ENCODE data around the gene THEMIS2. TPM values are rescaled to one million over a fixed set of nuclear protein-coding genes. Genes with fewer than 3 reads are reported as not detected.

The THEMIS2 gene
- total RNA-seq, 1 donor from 2014 or later = 0.79 TPM

DNA sequence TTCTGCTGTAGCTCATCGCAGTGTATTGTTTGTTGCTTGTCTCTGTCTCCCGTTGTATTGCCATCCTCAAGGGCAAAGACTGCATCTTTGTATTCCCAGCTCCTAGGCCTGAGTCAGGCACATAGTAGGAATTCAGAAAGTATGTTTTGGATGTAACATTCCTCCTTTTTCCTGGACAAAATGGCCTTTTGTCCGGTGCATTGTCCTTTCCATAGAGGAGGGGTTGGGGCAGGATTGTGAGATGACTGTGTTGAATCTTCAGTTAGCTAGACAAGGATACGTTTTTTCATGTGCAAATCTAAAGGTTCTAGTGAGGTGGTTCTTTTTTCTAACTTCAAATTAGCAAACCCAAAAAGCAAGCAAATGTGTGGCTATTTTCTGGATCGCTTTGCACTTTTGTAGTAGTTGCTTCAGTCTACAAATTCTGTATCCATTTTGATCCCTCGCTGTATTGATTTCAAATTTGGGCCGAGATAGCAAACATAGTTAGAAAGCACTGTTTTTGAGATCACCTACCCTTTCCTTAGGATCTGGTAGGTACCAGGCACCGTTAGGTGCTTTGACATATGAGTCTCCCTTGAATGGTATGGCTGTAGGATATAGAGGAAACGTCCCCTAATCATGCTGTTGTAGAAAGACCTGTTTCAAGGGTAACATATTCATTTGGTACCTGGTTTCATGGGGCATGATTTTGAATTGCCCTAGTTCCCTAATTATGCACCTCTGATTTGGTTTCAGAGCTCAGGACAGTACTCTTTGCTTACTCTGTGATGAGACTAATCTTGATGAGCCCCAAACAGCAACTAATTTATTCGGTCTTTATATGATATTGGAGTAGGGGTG lies 40.6 kb upstream of the THEMIS2 start:
- DNase-seq (ENCODE audit: low read depth) (peak; percentile 1), FAIRE-seq (no peak)
- Mint-ChIP-seq H3K36me3 (ENCODE audit: low read depth, unreplicated experiment) (no peaks in the 10 kb centered on the region), H3K4me1 (ENCODE audit: low read depth, unreplicated experiment) (peaks cover 17% of the 10 kb centered on the region), H3K27ac (ENCODE audit: unreplicated experiment) (peak overlapping the region; percentile 91), H3K4me3 (ENCODE audit: unreplicated experiment) (peak overlapping the region; percentile 96), H3K27me3 (ENCODE audit: low read depth, unreplicated experiment) (no peaks in the 10 kb centered on the region), H3K9me3 (ENCODE audit: unreplicated experiment) (no peaks in the 10 kb centered on the region)
- Histone ChIP-seq H4K20me1 (ENCODE audit: insufficient read depth, low read length) (peaks cover 32% of the 10 kb centered on the region), H3K4me3 (ENCODE audit: insufficient read depth, low read depth, low read length) (peak overlapping the region; percentile 98), H3K9me3 (ENCODE audit: insufficient read depth, low read depth, low read length) (no peaks in the 10 kb centered on the region), H3K4me2 (ENCODE audit: low read length) (peak overlapping the region; percentile 94), H3K9ac (ENCODE audit: low read length) (peak overlapping the region; percentile 97), H3K36me3 (ENCODE audit: insufficient read depth, low read length) (peaks cover 18% of the 10 kb centered on the region), H3K27ac (ENCODE audit: low read depth, low read length) (peak overlapping the region; percentile 92), H2AFZ (ENCODE audit: low read depth, low read length) (no peak overlapping the region), H3K79me2 (ENCODE audit: insufficient read depth, low read length) (peaks cover 59% of the 10 kb centered on the region), H3K4me1 (ENCODE audit: insufficient read depth, low read length) (peaks cover 19% of the 10 kb centered on the region), H3K27me3 (ENCODE audit: insufficient read depth, low read length) (no peaks in the 10 kb centered on the region)
- TF ChIP-seq EZH2 (IDR thresholded peaks at IDR 0.05; ENCODE audit: insufficient read depth, low read length) = no peak
- TF ChIP-seq, protein P1, sequence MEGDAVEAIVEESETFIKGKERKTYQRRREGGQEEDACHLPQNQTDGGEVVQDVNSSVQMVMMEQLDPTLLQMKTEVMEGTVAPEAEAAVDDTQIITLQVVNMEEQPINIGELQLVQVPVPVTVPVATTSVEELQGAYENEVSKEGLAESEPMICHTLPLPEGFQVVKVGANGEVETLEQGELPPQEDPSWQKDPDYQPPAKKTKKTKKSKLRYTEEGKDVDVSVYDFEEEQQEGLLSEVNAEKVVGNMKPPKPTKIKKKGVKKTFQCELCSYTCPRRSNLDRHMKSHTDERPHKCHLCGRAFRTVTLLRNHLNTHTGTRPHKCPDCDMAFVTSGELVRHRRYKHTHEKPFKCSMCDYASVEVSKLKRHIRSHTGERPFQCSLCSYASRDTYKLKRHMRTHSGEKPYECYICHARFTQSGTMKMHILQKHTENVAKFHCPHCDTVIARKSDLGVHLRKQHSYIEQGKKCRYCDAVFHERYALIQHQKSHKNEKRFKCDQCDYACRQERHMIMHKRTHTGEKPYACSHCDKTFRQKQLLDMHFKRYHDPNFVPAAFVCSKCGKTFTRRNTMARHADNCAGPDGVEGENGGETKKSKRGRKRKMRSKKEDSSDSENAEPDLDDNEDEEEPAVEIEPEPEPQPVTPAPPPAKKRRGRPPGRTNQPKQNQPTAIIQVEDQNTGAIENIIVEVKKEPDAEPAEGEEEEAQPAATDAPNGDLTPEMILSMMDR (IDR thresholded peaks at IDR 0.05; ENCODE audit: insufficient read depth, low read depth, low read length) = no peak

DNA sequence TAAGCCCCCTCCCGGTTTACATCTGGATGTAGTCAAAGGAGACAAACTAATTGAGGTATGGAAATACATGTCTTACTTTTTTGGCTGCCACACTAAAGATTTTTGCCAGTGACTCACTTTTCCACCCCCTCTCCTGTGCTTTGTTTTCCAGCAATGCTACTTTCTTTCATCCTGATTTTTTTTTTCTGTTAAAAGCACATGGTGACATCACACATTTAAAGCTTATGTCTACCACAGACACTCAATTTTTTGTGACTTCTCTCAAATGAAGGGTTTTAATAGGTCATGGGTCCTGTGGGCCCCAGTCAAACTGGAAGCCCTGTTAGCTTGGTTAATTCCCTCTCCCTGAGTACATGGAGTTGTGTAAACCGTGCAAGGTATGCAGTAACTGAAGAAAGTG lies 39.6 kb upstream of the THEMIS2 start:
- DNase-seq (ENCODE audit: low read depth) (peak; percentile 79), FAIRE-seq (no peak)
- Histone ChIP-seq H3K27ac (ENCODE audit: low read depth, low read length) (peak overlapping the region; percentile 92), H3K79me2 (ENCODE audit: insufficient read depth, low read length) (peaks cover 67% of the 10 kb centered on the region), H3K4me2 (ENCODE audit: low read length) (peak overlapping the region; percentile 94), H3K4me3 (ENCODE audit: insufficient read depth, low read depth, low read length) (peak overlapping the region; percentile 98), H3K9me3 (ENCODE audit: insufficient read depth, low read depth, low read length) (no peaks in the 10 kb centered on the region), H3K4me1 (ENCODE audit: insufficient read depth, low read length) (peaks cover 19% of the 10 kb centered on the region), H4K20me1 (ENCODE audit: insufficient read depth, low read length) (peaks cover 34% of the 10 kb centered on the region), H3K27me3 (ENCODE audit: insufficient read depth, low read length) (no peaks in the 10 kb centered on the region), H3K36me3 (ENCODE audit: insufficient read depth, low read length) (peaks cover 18% of the 10 kb centered on the region), H3K9ac (ENCODE audit: low read length) (peak overlapping the region; percentile 97), H2AFZ (ENCODE audit: low read depth, low read length) (no peak overlapping the region)
- Mint-ChIP-seq H3K36me3 (ENCODE audit: low read depth, unreplicated experiment) (no peaks in the 10 kb centered on the region), H3K4me3 (ENCODE audit: unreplicated experiment) (peak overlapping the region; percentile 96), H3K4me1 (ENCODE audit: low read depth, unreplicated experiment) (peaks cover 17% of the 10 kb centered on the region), H3K9me3 (ENCODE audit: unreplicated experiment) (no peaks in the 10 kb centered on the region), H3K27me3 (ENCODE audit: low read depth, unreplicated experiment) (no peaks in the 10 kb centered on the region), H3K27ac (ENCODE audit: unreplicated experiment) (peak overlapping the region; percentile 91)
- TF ChIP-seq, protein P1 (IDR thresholded peaks at IDR 0.05; ENCODE audit: insufficient read depth, low read depth, low read length) = no peak
- TF ChIP-seq EZH2 (IDR thresholded peaks at IDR 0.05; ENCODE audit: insufficient read depth, low read length) = no peak

DNA sequence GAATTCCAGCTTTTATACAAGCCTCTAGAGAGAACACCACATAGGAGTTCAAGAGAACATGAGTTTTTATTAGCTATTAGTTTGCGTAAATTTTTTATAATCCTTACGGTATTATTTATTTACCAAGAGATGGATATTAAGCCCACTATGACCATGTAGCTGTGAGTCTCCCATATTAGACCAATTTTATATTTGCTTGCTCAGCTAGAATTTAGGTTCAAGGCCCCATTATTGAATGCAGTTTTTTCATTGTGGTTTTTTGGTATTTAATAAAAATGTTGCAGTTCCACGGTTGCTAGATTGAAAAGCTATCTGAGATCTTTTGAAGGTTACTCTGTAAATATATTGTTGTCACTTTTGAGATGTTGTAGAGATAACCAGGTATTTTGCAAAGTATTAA lies 38.9 kb upstream of the THEMIS2 start:
- no peaks in the 10 kb centered on the region for H3K9me3 ChIP-seq (ENCODE audit: insufficient read depth, low read depth, low read length)
- H3K27ac ChIP-seq (ENCODE audit: low read depth, low read length) = no peak overlapping the region
- H3K9me3 Mint-ChIP-seq (ENCODE audit: unreplicated experiment) = no peaks in the 10 kb centered on the region
- peaks cover 18% of the 10 kb centered on the region for H3K36me3 ChIP-seq (ENCODE audit: insufficient read depth, low read length)
- no peak overlapping the region for H3K4me3 Mint-ChIP-seq (ENCODE audit: unreplicated experiment)
- H3K4me2 ChIP-seq (ENCODE audit: low read length) = no peak overlapping the region
- no peak overlapping the region for H2AFZ ChIP-seq (ENCODE audit: low read depth, low read length)
- no peaks in the 10 kb centered on the region for H3K27me3 ChIP-seq (ENCODE audit: insufficient read depth, low read length)
- H3K4me1 ChIP-seq (ENCODE audit: insufficient read depth, low read length) = peaks cover 19% of the 10 kb centered on the region
- H3K27me3 Mint-ChIP-seq (ENCODE audit: low read depth, unreplicated experiment) = no peaks in the 10 kb centered on the region
- no peak overlapping the region for H3K27ac Mint-ChIP-seq (ENCODE audit: unreplicated experiment)
- peaks cover 17% of the 10 kb centered on the region for H3K4me1 Mint-ChIP-seq (ENCODE audit: low read depth, unreplicated experiment)
- no peak overlapping the region for H3K4me3 ChIP-seq (ENCODE audit: insufficient read depth, low read depth, low read length)
- no peak for FAIRE-seq
- DNase-seq (ENCODE audit: low read depth) = no peak
- peaks cover 74% of the 10 kb centered on the region for H3K79me2 ChIP-seq (ENCODE audit: insufficient read depth, low read length)
- no peaks in the 10 kb centered on the region for H3K36me3 Mint-ChIP-seq (ENCODE audit: low read depth, unreplicated experiment)
- TF ChIP-seq, protein P1 (IDR thresholded peaks at IDR 0.05; ENCODE audit: insufficient read depth, low read depth, low read length) = no peak
- no peak for TF ChIP-seq EZH2 (IDR thresholded peaks at IDR 0.05; ENCODE audit: insufficient read depth, low read length)
- H3K9ac ChIP-seq (ENCODE audit: low read length) = no peak overlapping the region
- peaks cover 38% of the 10 kb centered on the region for H4K20me1 ChIP-seq (ENCODE audit: insufficient read depth, low read length)
